HG03439 (cell line): ENCODE data around the gene DNAH11.
"Not testable (repeated sequence)": the region's sequence is repeated elsewhere in the genome, so short reads cannot be mapped to it uniquely, and the experiment has no call there.

ENCODE experiments used
- ATAC-seq: cut with Tn5 transposase; IDR thresholded peaks from one replicate; pipeline ENCODE4 v1.9.1; 2021; ENCODE audit warnings: mild to moderate bottlenecking, moderate library complexity; ENCODE audit not compliant: unreplicated experiment

Gene DNAH11

GRCh38 chr7:21704359-21704758, 161.5 kb downstream of the DNAH11 start:
- ATAC-seq, result no peak

- no peak for ATAC-seq
These were observed 163.3 kb downstream of the DNAH11 start for GRCh38 chr7:21706131-21706530.

DNA sequence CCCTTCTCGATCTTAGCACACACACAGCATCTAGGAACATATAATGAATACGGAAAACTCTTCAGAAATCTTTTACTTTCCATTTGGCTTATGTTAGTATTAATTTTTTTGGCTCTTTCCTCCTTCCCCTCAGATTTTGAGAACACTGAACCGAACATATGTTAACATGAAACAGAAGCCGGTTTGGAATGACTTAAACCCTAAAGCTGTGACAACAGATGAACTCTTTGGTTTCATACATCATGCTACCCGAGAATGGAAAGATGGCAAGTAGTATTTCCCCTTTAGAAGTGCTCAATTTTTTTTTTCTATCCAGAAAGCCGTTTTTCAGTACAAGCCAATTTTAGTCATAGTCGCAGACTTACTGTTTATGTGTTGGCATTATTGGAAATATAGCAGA, 164.7 kb downstream of the DNAH11 start:
- no peak for ATAC-seq

- ATAC-seq, result no peak
These were observed 165.3 kb downstream of the DNAH11 start for GRCh38 chr7:21708096-21708495.

DNA sequence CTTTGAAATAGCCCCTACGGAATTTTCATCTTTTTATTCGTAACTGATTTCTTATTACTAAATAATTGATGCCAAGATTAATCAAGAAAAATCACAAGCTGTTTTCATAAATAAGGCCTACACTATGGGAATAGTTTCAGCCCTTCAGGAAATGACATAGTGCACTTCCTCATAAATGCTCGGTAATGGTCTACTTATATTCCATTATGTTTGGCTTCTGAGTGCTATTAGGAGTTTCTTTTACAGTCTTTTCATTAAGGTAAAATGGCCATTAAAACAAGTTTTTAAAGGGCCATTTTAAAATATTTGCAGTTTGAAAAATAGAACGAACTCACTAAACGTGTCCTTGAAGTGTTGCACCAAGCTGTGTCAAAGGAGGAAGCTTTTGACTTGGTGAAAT, 174.5 kb downstream of the DNAH11 start:
- no peak for ATAC-seq

- no peak for ATAC-seq
These were observed 175.6 kb downstream of the DNAH11 start for GRCh38 chr7:21718391-21718790.

DNA sequence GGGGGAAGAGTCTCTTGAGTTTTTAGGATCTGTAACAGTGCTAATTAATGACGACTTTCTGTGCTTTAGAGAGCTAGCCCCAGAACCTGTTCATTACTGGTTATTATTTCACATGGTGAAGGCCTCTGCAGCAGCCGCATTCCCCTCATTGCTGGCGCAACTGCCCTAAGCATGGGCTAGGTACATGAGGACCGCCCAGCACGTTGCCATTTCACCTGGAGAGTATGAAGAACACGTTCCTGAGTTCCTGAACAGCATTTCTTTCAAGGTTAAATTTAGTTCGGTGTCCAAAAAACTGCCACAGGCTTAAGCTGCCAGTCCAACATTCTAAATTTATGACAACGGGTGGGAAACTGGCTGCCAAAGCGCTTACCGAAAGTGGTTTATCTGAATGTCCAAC, 177.0 kb downstream of the DNAH11 start:
- no peak for ATAC-seq

DNA sequence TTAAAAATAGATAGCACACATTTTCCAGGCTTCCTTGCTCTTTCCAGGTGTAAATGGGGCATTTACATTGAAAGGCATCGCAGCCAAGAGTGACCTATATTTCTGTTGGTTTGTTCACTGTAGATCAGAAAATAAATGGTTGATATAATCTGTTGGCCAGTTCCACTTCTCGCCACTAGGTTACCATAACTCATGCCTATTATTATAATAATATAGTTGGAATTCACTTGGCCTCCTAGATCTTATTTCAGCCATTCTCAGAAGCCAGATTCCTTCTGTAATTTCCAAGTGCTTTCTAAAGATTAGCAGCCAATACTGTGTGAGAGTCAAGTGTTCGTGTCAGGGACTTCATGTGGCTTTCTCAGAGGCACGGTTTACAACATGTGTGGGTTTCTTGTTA, 179.5 kb downstream of the DNAH11 start:
- ATAC-seq, result no peak

DNA sequence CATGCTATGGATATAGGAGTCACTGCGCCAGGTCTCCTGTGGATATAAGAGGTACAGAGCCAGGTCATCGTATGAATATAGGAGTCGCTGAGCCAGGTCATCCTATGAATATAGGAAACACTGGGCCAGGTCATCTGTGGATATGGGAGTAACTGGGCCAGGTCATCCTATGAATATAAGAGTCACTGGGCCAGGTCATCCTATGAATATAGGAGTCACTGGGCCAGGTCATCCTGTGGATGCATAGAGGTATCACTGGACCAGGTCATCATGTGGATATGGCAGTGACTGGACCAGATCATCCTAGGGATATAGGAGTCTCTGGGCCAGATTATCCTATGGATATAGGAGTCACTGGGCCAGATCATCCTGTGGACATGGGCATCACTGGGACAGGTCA, 181.7 kb downstream of the DNAH11 start:
- ATAC-seq, result no peak

GRCh38 chr7:21730399-21730798, 187.6 kb downstream of the DNAH11 start:
- ATAC-seq, result no peak

GRCh38 chr7:21731977-21732376, 189.1 kb downstream of the DNAH11 start:
- no peak for ATAC-seq

GRCh38 chr7:21732956-21733355, 190.1 kb downstream of the DNAH11 start:
- ATAC-seq, result not testable (repeated sequence)

DNA sequence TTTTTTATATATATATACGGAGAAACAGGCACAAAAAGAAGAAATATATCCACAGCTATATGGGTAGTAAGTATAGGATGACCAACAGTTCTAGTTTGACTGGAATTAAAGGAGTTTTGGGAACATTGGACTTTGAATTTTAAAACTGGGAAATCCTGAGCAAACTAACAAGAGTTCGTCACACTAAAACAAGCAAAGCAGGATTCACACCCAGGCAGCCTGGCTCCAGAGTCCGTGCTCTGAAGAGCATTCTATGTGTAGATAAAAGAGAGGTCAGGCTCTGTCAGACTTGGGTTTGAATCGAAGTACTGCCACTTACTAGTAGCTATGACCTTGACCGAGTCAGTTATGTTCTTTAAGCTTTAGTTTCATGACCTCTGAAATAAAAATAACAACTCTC, 191.0 kb downstream of the DNAH11 start:
- no peak for ATAC-seq

DNA sequence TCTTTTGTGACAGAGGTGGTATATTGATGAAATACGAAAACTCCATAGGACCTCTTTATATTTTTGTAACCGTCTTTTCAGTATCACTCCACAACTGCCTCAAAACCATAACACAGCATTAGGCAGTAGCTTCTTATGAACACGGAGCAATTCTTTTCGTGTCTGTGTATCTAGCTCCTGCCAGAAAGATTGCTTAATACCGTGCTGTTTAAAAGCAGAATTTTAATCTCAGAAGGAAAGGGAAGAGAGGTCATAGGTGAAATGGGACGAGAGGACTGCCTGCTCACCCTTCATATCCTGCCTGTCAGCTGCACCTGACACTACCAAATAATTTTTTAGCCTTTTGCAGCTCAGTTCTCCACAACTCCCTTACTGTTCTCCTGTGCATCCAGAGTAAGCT, 200.7 kb downstream of the DNAH11 start:
- ATAC-seq, result no peak

GRCh38 chr7:21746949-21747348, 204.1 kb downstream of the DNAH11 start:
- ATAC-seq, result no peak

DNA sequence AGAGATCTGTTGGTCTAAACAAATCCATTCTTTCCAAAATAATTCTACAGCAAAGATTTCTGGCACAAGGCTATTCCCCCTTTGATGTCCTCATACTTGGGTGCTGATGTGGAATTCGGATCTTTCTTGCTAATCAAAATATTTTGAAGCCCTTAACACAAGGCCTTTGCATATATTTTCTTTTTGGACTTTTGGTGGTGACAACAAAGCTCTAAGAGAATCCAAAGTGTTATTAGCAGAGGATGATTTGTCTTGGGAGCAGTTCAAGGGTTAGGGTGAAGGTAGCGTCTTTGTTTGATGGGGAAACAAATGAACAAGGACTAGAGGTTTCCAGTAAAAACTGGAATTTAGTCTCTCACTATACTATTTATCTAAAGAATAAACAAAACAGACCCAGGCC, 205.0 kb downstream of the DNAH11 start:
- no peak for ATAC-seq

GRCh38 chr7:21749378-21749777, 206.5 kb downstream of the DNAH11 start:
- no peak for ATAC-seq

- ATAC-seq, result no peak
These were observed 210.2 kb downstream of the DNAH11 start for GRCh38 chr7:21753071-21753470.

DNA sequence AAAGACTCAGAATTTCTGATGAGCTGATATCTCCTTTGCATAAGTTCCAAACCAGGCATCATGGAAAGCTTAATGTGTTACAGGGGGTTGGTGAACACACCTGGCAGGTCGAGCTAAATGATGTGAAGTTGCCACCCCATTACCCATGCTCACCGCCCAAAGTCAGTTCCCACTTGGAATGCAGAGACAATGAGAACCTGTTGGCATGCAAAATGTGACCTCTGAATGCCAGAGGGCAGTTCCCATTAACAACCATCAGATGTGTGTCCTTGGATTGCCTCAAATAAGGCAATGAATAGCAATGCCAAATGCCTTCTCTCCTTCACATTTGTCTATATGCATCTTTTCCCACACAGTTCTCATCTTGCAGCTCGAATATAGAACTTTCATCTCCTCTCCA, 212.1 kb downstream of the DNAH11 start:
- no peak for ATAC-seq

DNA sequence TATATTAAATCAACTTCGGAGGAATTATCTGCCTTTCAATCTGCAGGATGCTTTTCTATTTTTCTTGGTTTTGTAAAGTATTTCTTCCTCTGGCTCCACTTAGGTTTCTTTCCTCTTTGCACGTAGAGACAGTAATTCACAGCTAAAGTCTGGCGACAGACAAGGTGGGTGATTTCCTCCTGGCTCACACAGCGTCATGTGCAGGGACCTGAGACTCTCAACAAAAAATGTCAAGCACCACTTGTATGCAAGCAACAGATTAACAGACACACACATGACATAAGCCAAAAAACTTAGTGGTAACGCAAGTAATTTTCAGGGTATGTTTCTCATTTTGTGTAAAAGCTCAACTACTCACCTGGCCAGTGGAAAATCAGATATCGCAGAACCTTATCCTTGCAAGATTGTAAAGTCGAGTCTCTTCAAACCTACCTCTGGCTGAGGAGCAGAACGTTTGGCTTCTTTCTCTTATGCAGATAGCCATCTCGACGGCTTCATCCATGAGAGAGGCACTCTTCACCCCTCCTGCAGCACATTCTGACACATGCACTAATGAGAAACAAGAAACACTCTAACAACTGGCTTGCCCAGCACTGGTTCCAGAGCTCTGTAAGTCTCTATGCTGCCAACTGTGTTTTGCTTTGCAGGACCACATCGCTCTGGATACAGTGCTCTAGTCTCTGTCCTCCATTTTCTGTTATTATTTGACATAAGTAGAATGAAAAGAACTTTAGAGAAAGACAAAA, 214.9 kb downstream of the DNAH11 start:
- no peak for ATAC-seq

- no peak for ATAC-seq
These were observed 215.4 kb downstream of the DNAH11 start for GRCh38 chr7:21758286-21758685.

GRCh38 chr7:21762469-21762868, 219.6 kb downstream of the DNAH11 start:
- ATAC-seq, result no peak

- no peak for ATAC-seq
These were observed 221.0 kb downstream of the DNAH11 start for GRCh38 chr7:21763818-21764217.
